ENCODE data around the gene STIM1. TPM values are rescaled to one million over a fixed set of nuclear protein-coding genes. Genes with fewer than 3 reads are reported as not detected.

Gene STIM1
- total RNA-seq, 1 donor from 2014 or later, result 12.3 TPM

GRCh38 chr11:3830730-3831129, 24.7 kb upstream of the STIM1 start:
- DNase-seq, result no peak

- no peak for DNase-seq
Measured at GRCh38 chr11:3831378-3832239, 23.9 kb upstream of the STIM1 start.

GRCh38 chr11:3832816-3833215, 22.6 kb upstream of the STIM1 start:
- DNase-seq, result no peak

- DNase-seq, result no peak
Measured at GRCh38 chr11:3833449-3833848, 22.0 kb upstream of the STIM1 start.

- DNase-seq, result no peak
Measured at GRCh38 chr11:3834349-3834663, 21.2 kb upstream of the STIM1 start.

- DNase-seq, result no peak
Measured at GRCh38 chr11:3834664-3835461, 20.6 kb upstream of the STIM1 start.

- DNase-seq, result no peak
Measured at GRCh38 chr11:3835751-3836150, 19.7 kb upstream of the STIM1 start.

GRCh38 chr11:3836903-3837302, 18.6 kb upstream of the STIM1 start:
- no peak for DNase-seq

- no peak for DNase-seq
Measured at GRCh38 chr11:3837793-3838192, 17.7 kb upstream of the STIM1 start.

- DNase-seq, result no peak
Measured at GRCh38 chr11:3838504-3838903, 17.0 kb upstream of the STIM1 start.

- no peak for DNase-seq
Measured at GRCh38 chr11:3840004-3840869, 15.2 kb upstream of the STIM1 start.

- peak; percentile 73 for DNase-seq
Measured at GRCh38 chr11:3840870-3841425, 14.5 kb upstream of the STIM1 start, which contains the start of gene RHOG. Gene RHOG (minus strand): TSS chr11:3840959. CDS start chr11:3828138, 12,821 bp downstream.

GRCh38 chr11:3841426-3842350, 13.8 kb upstream of the STIM1 start:
- DNase-seq, result peak; percentile 77

- DNase-seq, result no peak
Measured at GRCh38 chr11:3843326-3843725, 12.1 kb upstream of the STIM1 start.

GRCh38 chr11:3845246-3845645, 10.2 kb upstream of the STIM1 start:
- DNase-seq, result no peak

- DNase-seq, result no peak
Measured at GRCh38 chr11:3845670-3846069, 9.8 kb upstream of the STIM1 start.

- DNase-seq, result no peak
Measured at GRCh38 chr11:3849297-3849874, 6.1 kb upstream of the STIM1 start.

GRCh38 chr11:3853545-3853842, 2.0 kb upstream of the STIM1 start:
- DNase-seq, result no peak

- DNase-seq, result no peak
Measured at GRCh38 chr11:3853899-3854659, 1.4 kb upstream of the STIM1 start.

GRCh38 chr11:3854660-3854976, 846 bp upstream of the STIM1 start:
- DNase-seq, result no peak

Measured in occipital lobe (tissue), 2 donors.